Mesenteric fat pad (tissue), 1 donor: ENCODE measurements around the gene ARAP3. TPM values are rescaled to one million over a fixed set of nuclear protein-coding genes. Genes with fewer than 3 reads are reported as not detected.

Experiments used
- DNase-seq: peaks from one replicate; pipeline ENCODE4 v3.0.0-alpha.2; 2020; ENCODE audit warnings: low spot score
- total RNA-seq: library from RNA; stranded (reverse); fragmentation: NEBNext Ultra II Directional; extraction: Animal tissue kit (Norgen Biotek cat#: 25700); gene quantifications from one replicate; pipeline ENCODE4 v1.2.1, GENCODE V29; 2021
- donor health status: DM: yes; HTN: yes; CAD: no.

Gene ARAP3
- total RNA-seq, 1 donor from 2014 or later: 24.2 TPM

DNA sequence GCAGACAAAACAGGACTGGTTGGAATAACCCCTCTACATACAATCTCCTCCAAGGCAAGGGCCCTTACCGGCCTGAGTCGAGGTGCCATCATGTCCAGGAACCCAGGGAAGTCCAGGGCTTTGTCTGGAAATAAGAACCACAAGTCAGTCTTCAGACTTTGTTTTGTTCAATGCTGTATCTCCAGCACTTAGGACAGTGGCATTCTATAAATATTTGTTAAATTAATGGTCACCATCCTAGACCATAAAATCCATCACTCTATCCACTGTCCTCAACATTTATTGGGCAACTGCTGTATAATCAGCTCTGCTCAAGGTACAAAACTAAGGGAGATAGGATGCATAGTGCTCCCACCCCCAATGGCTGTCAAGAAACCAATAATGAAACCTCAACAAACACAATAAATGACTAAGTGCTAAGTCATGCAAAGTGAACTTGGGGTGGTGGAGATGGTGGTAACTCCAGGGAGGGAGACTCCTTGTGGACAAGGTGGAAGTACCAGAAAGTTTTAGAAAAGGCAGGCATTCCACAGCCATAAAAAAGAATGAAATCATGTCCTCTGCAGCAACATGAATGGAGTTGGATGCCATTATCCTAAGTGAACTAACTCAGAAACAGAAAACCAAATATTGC is 40.3 kb downstream of the ARAP3 start:
- DNase-seq: no peak

DNA sequence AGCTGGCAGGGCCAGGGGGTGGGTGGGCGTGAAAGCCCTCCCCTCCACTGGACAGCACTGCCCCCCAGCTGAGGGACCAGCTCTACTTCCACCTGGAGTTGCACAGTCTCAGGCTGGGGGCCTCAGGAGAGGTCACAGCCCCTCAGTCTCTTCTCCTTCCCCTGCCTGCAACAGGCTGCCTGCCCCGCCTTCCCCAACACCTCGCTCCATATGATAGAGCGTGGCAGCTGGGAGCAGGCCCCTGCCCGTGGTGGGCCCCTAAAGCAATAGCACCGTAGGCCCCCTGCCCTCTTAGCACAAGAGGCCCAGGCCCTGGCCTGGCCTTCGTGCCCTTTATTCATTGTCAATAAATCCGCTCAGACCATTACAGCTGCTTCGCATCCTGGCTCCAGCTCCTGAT is 41.3 kb downstream of the ARAP3 start:
- DNase-seq: no peak

DNA sequence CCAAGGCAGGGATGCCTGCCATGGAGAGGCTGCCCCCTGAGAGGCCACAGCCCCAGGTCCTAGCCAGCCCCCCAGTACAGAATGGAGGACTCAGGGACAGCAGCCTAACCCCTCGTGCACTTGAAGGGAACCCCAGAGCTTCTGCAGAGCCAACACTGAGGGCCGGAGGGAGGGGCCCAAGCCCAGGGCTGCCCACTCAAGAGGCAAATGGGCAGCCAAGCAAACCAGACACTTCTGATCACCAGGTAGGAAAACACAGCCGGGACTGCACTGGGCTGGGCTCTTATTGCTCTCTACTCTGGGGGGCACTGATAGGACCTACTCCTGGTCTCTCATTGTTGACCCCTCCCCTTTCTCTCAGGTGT is 42.0 kb downstream of the ARAP3 start:
- DNase-seq: no peak

DNA sequence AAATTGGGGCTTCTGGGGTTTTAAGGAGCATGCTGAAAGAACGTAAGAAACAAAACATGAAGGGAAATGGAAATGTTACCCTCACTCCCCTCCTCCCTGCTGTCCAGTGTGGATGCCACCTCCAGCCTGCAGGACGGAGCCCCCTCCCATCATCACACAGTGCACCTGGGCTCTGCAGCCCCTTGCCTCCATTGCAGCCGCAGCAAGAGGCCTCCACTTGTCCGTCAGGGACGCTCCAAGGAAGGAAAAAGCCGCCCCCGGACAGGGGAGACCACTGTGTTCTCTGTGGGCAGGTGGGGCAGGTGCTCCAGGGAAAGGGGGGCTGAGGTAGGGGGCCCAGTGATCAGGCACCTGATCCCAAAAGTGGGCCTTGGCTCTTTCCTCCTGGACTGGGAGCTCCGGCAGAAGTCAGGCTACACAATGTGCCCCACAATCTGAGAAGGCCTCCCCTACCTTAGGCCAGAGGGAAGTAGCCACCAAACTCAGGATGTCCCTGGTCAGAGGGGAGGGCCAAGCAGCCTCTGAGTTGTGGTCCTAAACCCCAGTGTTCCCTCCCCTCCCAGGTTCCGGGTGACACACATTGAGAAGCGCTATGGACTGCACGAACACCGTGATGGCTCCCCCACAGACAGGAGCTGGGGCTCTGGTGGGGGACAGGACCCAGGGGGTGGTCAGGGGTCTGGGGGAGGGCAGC is 42.5 kb downstream of the ARAP3 start:
- no peak for DNase-seq

DNA sequence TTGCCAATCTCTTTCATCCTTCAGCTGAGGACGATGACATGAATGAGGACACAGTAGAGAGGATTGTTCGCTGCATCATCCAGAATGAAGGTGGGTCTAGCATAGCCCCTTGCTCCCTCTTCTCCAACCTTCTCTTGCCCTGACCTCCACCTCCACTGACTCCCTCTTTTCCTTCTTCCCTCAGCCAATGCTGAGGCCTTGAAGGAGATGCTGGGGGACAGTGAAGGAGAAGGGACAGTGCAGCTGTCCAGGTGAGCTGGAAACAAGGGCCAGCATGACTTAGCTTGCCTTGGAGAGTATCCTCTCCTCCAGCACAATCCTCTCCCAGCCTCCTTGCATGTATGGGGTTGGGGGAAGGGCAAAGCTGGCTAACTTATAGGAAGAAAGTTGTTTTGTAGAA is 43.3 kb downstream of the ARAP3 start:
- no peak for DNase-seq

DNA sequence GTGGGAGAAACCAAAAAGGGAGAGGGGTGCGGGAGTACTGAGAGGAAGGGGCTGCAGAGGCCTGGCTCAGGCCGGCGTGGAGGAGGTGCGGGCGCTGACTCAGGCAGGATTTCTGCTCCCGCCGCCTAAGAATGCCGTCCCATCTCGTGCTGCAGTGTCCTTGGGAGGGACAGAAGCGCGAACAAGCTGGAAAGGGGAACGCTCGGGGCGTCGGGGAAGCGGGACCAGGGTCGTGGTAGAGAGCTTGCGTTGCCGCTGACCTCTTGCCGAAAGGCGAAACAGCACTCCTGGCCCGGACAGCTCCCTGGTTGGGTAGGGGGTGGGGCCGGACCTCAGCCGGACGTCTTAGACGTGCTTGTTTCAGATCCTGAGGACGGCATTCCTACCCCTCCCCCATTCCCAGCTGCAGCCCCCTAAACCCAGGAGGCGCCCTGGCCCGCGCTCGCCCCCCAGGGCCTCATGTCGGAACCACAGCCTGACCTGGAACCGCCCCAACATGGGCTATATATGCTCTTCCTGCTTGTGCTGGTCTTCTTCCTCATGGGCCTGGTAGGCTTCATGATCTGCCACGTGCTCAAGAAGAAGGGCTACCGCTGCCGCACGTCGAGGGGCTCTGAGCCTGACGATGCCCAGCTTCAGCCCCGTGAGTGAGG is 44.1 kb downstream of the ARAP3 start:
- DNase-seq: no peak

DNA sequence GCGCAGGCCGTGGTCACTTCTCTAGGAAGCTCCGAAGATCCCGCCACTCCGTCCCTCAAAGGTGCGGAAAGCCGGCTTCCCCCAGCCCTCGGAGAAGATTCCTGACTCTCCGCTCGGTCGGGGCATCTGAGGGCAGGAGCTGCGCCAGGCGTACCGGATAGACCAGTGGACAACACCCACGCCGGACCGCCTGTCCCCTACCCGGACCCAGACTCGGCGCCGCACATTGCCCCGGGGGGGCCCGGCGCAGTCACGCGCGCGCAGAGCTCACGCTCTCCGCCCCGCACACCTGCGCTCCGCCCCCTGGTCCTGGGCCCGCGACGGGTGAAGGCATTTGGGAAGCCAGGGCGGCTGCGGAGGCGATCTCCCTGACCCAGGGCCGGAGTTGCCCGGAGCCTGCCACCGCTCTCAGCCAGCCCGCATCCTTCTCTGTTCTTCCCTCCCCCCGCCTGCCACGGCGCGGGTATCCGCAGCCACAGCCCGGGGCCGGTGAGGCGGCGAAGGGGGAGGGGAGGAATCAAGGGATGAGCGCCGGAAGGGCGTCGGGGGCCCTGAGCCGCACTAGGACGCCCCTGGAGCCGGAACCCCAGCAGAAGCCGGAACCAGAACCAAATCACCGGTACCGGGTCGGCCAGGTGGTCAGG is 44.8 kb downstream of the ARAP3 start:
- no peak for DNase-seq

DNA sequence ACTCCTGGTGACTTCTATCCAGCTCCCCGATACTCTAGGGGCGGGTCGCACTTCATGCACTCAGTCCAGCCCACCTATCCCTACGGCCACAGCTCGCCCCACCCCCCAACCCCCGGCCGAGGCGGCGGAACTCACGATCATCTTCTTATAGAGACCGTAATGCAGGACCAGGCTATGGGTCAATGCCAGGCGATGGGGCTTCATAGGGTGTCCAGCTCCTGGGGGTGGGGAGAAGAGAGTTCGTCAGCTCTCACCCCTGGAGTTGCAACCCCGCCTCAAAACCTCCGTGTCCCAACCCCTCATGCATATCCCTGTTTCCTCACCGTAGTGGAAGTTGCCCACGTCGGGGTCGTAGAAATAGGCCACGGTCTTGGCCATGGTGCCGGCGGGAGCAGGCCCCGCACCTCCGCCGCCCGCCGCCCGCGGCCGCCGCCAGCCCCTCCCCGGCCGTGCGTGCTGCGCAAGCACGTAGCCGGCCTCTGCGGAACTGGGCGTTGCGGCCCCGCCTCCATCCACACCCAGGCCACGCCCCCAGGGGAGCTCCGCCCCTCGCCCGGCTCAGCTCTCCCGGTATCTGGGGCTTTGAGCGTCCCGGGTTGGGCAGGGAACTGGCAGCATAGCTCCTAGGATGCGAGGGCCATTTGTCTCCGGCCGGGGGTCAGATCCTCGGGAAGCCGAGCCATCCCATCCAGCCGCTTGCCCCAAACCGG is 45.5 kb downstream of the ARAP3 start, which contains the start of the genes HDAC3 and RELL2:
TSS of gene HDAC3 (minus strand) at position 437 of the 710 bp plus-strand sequence. CDS start at position 378, 59 bp downstream.
TSS of gene RELL2 (plus strand) at position 585 of the 710 bp plus-strand sequence. CDS start 1,229 bp downstream, outside the sequence.
- peak; percentile 99 for DNase-seq

DNA sequence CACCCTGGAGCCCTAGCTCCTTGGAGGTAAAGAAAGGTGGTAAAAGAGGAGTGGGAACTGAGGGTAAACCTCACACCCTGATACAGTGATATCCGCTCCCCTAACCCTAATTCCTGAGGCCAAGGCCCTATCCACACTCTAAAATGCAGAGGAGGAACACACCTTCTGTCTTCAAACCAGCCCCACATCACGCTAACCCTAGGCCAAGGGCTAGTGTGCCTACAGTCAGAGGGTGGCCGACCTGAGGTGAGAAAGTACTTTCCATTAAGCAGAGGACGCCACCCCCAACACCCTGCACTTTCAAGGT is 46.0 kb downstream of the ARAP3 start:
- DNase-seq: no peak

DNA sequence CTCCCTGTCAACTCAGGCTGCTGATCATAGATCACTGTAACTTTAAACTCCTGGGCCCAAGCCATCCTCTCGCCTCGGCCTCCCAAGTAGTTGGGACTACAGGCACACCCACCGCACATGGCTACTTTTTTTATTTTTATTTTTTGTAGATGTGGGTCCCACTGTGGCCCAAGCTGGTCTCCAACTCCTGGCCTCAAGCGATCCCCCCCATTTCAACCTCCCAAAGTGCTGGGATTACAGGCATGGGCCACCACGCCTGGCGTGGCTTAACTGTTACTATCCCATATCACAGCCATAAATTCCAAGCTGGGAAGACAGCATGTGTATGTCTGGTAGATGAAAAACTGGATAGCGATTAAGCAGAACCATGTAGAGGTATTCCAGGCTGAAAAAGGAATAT is 46.4 kb downstream of the ARAP3 start:
- no peak for DNase-seq

DNA sequence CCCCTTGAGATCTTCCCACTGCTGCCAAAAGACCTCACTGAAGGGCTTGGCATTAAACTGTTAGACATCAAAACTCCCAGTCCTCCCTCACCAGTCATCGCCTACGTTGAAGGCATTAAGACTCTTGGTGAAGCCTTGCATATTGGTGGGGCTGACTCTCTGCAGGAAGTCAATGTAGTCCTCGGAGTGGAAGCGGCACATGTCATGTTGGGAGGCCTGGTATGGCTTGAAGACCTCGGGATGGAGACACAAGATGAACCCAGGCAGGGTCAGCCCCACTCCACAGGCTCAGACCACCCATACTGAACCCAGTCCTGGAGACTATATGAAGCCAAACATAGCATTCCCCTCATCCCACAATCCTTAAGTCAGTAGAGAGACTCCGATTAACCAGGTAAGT is 47.3 kb downstream of the ARAP3 start:
- DNase-seq: no peak

DNA sequence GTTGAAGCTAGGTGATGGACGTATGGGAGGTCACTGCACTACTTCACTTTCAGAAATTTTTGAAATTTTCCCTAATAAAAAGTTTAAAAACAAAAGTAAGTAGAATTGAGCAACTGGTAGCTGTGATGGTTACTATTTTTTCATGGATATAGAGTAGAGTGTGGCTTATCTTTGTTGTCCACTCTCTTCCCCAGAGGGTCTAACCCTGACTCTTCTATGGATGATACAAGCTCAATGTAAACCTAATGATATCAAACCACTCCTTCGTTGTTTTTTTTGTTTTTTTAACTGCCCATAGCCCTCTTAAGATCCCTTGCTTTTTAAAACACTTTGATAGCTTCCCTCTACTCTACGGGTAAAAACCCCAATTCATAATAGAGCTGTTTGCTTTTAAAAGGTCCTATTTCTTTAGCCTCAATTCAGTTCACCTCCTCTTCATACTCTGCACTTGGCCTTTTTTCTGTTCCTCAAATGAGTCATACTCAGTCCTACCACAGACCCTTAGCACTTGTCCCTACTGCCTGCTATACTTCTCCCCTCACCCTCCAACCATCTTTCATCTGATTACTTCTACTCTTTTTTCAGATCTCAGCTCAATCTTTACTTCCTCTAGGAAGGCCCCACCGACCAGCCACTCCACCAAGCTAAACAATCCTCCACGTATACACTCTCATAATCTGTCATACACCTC is 48.0 kb downstream of the ARAP3 start:
- no peak for DNase-seq

DNA sequence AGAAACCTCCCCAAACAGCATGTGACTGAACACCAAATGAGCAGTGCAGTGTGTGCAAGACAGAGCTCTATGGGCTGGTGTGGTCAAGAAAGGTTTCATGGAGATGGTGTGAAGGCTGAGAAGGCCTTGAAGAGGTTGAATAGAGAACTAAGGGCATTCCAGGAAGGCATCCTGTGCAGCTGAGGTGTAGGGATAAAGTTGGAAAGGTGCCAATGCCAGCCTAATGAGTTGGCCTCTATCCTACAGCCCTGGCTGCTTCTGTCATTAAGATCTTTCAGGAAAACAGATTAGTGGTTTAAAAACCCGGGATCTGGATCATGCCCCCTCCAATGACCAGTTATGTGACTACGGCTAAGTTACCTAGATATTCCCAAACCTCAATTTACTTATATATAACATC is 49.4 kb downstream of the ARAP3 start:
- DNase-seq: no peak

DNA sequence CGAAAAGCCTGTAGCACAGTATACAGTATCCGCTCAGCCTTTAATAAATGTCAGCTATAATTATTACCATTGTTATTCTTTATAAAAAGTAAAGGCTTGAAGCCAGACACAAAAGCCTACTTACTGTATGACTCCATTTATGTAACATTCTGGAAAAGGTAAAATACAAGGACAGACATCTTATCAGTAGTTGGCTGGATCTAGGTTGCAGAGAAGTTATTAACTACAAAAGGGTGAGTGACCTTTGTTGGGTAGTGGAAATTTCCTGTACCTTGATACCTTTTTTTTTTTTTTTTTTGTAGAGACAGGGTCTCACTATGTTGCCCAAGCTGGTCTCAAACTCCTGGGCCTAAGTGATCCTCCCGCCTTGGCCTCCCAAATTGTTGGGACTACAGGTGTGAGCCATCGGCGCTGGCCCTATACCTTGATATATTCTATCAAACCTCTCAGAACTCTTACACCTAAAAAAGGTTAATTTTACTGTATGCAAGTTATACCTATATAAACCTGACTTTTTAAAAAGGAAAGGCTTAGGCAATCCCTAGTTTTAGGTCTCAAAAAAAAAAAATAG is 51.4 kb downstream of the ARAP3 start:
- no peak for DNase-seq

DNA sequence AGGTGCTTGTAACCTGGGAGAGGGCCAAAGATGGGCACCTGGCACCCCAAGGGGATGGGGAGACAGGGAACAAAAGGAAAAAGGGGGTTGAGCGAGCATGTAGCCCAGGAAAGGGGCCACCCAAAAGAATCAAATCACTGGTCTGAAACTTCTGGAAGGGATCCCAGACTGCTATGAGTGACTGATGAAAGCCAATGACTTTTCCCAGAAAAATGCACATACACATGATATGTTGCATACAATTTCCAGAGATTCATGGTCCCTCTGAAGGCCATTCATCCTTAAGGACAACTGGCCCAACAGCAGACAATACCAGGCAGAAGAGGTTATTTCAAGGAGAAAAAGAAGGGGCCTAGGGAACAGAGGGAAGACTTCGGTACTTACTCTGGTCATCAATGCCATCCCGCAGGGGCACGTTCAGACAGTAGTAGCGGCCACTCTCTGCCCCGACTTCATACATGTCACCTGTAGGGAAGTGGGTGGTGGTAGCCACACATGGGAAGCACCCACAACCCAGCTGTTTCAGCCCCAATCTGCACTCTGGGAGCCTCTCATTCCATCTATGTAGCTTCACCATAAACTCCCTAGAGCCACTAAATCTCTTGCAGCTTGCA is 53.7 kb downstream of the ARAP3 start:
- DNase-seq: no peak

DNA sequence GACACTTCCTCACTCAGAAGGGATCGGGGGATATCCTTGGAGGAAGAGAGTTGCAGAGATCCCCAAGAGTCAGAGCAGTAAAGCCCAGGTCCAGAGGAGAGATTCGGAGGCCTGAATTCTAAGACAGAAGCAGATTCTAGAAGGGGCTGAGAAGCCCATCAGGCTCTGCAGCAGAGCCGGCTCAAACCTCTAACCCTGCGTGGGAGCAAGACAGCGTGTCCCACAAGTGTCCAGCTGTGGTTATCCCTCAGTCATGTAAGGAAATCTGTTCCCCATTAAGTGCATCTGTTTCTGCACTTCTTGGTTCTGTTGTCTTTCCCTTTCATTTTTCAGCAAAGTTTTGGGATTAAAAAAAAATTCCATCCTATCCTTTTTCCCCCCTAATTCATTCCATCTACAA is 58.4 kb downstream of the ARAP3 start:
- no peak for DNase-seq

DNA sequence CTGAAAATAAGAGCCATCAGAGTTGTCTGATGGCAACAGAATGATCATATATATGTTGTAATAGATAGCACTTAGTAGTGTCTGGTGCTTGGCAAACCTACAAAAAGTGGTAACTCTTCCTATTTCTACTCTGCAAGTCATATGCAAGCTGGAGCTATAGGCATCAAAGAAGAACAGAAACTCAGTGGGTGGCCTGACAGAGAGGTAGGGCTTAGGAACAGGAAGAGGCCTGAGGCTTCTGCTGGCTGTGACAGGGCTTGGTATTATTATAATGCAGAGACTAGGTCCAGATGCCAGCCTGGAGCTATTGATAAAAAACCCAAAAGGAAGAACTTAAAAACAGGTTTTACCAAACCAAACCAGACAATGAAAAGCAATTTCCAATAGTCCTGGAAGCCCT is 58.8 kb downstream of the ARAP3 start:
- no peak for DNase-seq

DNA sequence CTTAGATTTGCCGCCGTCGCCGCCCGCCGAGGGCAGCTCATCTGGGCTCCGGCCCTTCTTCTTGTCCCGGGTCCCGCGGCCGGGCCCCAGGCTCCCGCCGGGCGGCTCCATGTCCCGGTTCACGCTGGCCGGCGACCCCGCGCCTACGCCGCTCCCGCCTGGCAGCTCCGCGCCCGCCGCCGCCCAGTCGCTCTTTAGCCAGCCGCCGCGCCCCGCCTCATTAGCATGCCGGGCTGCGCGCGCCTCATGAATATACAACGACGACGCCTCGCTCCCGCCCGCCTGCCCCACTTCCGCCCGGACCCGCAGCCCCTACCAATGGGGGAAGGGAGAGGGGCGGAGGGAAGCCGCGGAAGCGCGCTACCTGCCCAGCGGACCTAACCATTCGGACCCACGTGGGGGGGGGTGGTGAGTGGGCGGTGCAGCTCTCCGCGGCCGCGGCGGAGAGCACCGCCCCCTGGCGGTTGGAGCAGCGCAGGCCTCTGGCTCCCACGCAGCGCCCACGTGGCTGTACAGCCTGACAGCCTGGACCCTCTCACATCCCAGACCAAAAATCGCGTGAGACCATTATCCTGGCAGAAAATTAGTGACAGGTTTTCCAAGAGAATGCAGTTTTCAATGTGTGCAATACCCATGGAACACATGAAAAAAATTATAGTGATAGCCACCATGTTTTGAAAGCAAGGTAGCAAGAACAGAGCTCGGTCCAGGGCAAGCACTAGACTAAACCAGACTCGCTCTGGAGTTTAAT is 63.1 kb downstream of the ARAP3 start, which contains the start of gene DIAPH1:
TSS of gene DIAPH1 (minus strand) at position 197 of the 751 bp plus-strand sequence. CDS start at position 111, 86 bp downstream.
- DNase-seq: peak; percentile 99
